Loucy (cell line): ENCODE data around the gene CD80.

Experiments
- CTCF ChIP-seq: fragments of 200-600 bp; sonication (generic); conservative IDR thresholded peaks from 2 replicates; pipeline ENCODE4 v1.5.1; 2014; ENCODE audit warnings: mild to moderate bottlenecking, antibody characterized with exemption, low read length
- EZH2phosphoT487 ChIP-seq: fragments of 200-600 bp; IDR thresholded peaks from 2 replicates; pipeline ENCODE4 v1.6.1; 2018; ENCODE audit warnings: antibody characterized with exemption, mild to moderate bottlenecking, moderate library complexity, borderline replicate concordance

DNA sequence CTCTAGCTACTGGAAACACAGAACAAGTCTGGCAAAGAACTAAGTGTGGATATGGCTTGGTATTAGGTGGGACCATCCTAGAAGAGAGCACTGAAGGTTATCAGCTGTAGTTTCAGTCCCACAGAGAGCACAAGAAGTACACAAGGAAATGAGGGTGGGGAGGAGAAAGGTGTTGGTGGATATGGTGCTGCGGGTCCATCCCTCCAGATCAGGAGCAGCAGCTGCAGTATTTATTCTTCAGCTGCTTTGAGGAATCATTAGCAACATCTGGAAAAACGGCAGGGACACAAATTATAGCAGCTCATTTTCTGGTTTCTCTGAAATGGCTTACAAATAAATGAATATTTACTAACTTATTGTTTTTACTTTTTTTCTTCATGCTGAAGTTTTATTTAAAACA, 29.0 kb downstream of the CD80 start:
- TF ChIP-seq CTCF, result no peak
- TF ChIP-seq EZH2phosphoT487, result no peak
